ENCODE measurements around the gene VPS41. TPM values are rescaled to one million over a fixed set of nuclear protein-coding genes. Genes with fewer than 3 reads are reported as not detected.

VPS41 gene
- total RNA-seq, 3 donors from 2014 or later = 46.2 to 49.2 (median 47.1) TPM

- H3K9me3 Mint-ChIP-seq = no peaks in the 10 kb centered on the region
- no peaks in the 10 kb centered on the region for H3K27me3 Mint-ChIP-seq (ENCODE audit: low read depth)
- H3K36me3 Mint-ChIP-seq (ENCODE audit: insufficient read depth) = no peaks in the 10 kb centered on the region
- no peak for ATAC-seq
- H3K4me1 Mint-ChIP-seq (ENCODE audit: low read depth) = no peaks in the 10 kb centered on the region
- no peak for DNase-seq
- no peak overlapping the region for H3K4me3 Mint-ChIP-seq
Measured at GRCh38 chr7:38929460-38930171, 20.6 kb upstream of the VPS41 start.

DNA sequence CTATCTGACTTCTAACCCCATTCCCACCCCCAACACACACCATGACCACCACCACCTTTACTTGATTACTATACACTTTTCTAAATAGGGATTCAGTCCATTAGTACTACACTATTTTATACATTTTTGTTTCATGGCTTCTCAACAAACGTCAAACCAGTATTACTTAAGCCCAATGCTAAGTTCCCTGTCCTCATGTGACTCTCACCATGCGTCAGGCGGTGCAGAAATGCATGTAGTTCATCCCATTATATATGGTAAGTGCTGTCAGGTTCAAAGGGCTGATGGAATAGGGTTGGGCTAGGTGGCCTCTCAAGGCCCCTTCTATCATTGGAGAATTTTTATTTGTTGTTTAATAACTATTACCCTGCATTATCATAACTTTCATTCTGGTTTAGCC is 19.5 kb upstream of the VPS41 start:
- H3K4me1 Mint-ChIP-seq (ENCODE audit: low read depth) = no peaks in the 10 kb centered on the region
- no peak for DNase-seq
- no peaks in the 10 kb centered on the region for H3K27me3 Mint-ChIP-seq (ENCODE audit: low read depth)
- no peak for ATAC-seq
- H3K36me3 Mint-ChIP-seq (ENCODE audit: insufficient read depth) = no peaks in the 10 kb centered on the region
- H3K4me3 Mint-ChIP-seq = no peak overlapping the region
- no peaks in the 10 kb centered on the region for H3K9me3 Mint-ChIP-seq

DNA sequence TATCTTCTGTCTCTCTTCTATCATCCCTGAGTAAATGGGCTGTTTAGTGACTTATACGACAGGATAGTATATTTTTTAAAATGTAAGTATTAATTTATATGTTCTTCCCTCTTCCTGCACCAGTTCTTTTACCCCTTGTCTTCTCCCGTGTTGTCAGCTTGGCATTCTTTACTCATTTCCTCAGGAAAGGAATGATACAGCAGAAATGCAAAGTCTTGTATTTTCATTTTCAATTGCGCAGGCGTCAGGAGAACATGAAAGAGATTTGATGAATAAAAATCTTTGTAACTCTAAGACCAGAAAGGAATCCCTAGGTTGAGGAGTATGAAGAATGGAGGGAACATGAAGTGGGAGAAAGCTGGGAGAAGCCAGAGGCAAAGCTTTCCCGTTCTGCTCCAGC is 18.8 kb upstream of the VPS41 start:
- Mint-ChIP-seq H3K4me3 (no peak overlapping the region), H3K27me3 (ENCODE audit: low read depth) (no peaks in the 10 kb centered on the region)

GRCh38 chr7:38920731-38921130 is 11.7 kb upstream of the VPS41 start:
- H3K27me3 Mint-ChIP-seq (ENCODE audit: low read depth) = peaks cover 8% of the 10 kb centered on the region
- ATAC-seq (no peak), DNase-seq (no peak)
- no peak overlapping the region for H3K4me3 Mint-ChIP-seq
- H3K4me1 Mint-ChIP-seq (ENCODE audit: low read depth) = no peaks in the 10 kb centered on the region
- no peaks in the 10 kb centered on the region for H3K9me3 Mint-ChIP-seq
- no peaks in the 10 kb centered on the region for H3K36me3 Mint-ChIP-seq (ENCODE audit: insufficient read depth)

More for the DNA sequence above, 18.8 kb upstream of the VPS41 start:
- no peak for ATAC-seq
- no peaks in the 10 kb centered on the region for H3K4me1 Mint-ChIP-seq (ENCODE audit: low read depth)
- no peaks in the 10 kb centered on the region for H3K9me3 Mint-ChIP-seq
- no peaks in the 10 kb centered on the region for H3K36me3 Mint-ChIP-seq (ENCODE audit: insufficient read depth)
- DNase-seq = no peak

DNA sequence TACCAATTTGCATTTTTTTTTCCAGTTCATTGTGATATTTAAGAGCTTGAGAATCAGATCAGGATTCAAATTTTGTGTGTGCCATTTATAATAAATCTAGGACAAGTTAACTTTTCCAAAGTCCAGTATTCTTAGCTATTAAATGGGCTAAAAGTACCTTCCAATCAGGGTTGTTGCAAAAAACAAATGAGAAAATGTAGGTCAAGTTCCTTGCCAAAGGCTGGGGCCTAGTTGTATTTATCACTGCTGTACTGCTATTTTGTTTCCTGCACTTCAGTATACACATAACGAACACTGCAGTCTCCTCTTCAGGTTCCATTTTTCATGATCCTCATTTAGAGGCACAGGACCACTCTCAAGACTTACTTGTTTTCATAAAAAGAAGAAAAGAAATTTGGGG is 7.4 kb upstream of the VPS41 start:
- Mint-ChIP-seq H3K4me1 (ENCODE audit: low read depth) (no peaks in the 10 kb centered on the region), H3K27me3 (ENCODE audit: low read depth) (peaks cover 2% of the 10 kb centered on the region), H3K4me3 (no peak overlapping the region), H3K36me3 (ENCODE audit: insufficient read depth) (no peaks in the 10 kb centered on the region), H3K9me3 (no peaks in the 10 kb centered on the region)
- ATAC-seq (no peak), DNase-seq (no peak)

DNA sequence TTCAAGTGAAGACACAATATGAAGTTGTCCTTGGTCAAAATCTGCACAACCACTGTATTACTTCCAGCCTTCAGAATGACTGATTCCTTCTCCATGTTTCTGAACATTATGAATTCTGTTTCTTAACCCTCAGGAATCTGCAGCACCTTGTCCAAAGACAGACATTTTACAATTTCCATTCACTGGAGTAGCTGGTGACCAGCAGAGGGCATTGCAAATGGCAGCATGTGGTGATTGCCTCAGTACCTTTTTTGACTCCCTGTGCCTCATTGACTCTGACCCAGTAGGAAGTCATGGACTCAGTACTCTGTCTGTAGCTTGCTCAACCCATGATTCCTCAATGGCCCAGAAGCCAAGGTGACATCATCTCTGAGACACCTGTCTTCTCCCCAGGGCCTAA is 879 bp upstream of the VPS41 start:
- DNase-seq = no peak
- no peak for ATAC-seq
- Mint-ChIP-seq H3K4me1 (ENCODE audit: low read depth) (peaks cover 25% of the 10 kb centered on the region), H3K27me3 (ENCODE audit: low read depth) (no peaks in the 10 kb centered on the region), H3K4me3 (peak overlapping the region; percentile 33), H3K36me3 (ENCODE audit: insufficient read depth) (no peaks in the 10 kb centered on the region), H3K9me3 (no peaks in the 10 kb centered on the region)

- Mint-ChIP-seq H3K27me3 (ENCODE audit: low read depth) (no peaks in the 10 kb centered on the region), H3K4me3 (peak overlapping the region; percentile 98), H3K9me3 (no peaks in the 10 kb centered on the region), H3K4me1 (ENCODE audit: low read depth) (peaks cover 35% of the 10 kb centered on the region), H3K36me3 (ENCODE audit: insufficient read depth) (no peaks in the 10 kb centered on the region)
- DNase-seq = no peak
- no peak for ATAC-seq
Measured at GRCh38 chr7:38907766-38908165, 1.2 kb downstream of the VPS41 start.

GRCh38 chr7:38907066-38907465 is 1.9 kb downstream of the VPS41 start:
- H3K4me3 Mint-ChIP-seq = peak overlapping the region; percentile 58
- H3K9me3 Mint-ChIP-seq = no peaks in the 10 kb centered on the region
- DNase-seq = no peak
- peaks cover 40% of the 10 kb centered on the region for H3K4me1 Mint-ChIP-seq (ENCODE audit: low read depth)
- no peaks in the 10 kb centered on the region for H3K27me3 Mint-ChIP-seq (ENCODE audit: low read depth)
- ATAC-seq = no peak
- H3K36me3 Mint-ChIP-seq (ENCODE audit: insufficient read depth) = no peaks in the 10 kb centered on the region

GRCh38 chr7:38905056-38905759 is 3.8 kb downstream of the VPS41 start:
- ATAC-seq (peak; percentile 23 to 30), DNase-seq (no peak)
- peaks cover 2% of the 10 kb centered on the region for H3K36me3 Mint-ChIP-seq (ENCODE audit: insufficient read depth)
- no peaks in the 10 kb centered on the region for H3K9me3 Mint-ChIP-seq
- no peak overlapping the region for H3K4me3 Mint-ChIP-seq
- peaks cover 53% of the 10 kb centered on the region for H3K4me1 Mint-ChIP-seq (ENCODE audit: low read depth)
- H3K27me3 Mint-ChIP-seq (ENCODE audit: low read depth) = no peaks in the 10 kb centered on the region

- ATAC-seq (no peak), DNase-seq (no peak)
- Mint-ChIP-seq H3K4me1 (ENCODE audit: low read depth) (peaks cover 44% of the 10 kb centered on the region), H3K27me3 (ENCODE audit: low read depth) (no peaks in the 10 kb centered on the region), H3K36me3 (ENCODE audit: insufficient read depth) (peaks cover 13% of the 10 kb centered on the region), H3K9me3 (no peaks in the 10 kb centered on the region), H3K4me3 (no peak overlapping the region)
Measured at GRCh38 chr7:38903057-38903456, 5.9 kb downstream of the VPS41 start.

GRCh38 chr7:38902449-38902848 is 6.5 kb downstream of the VPS41 start:
- Mint-ChIP-seq H3K27me3 (ENCODE audit: low read depth) (no peaks in the 10 kb centered on the region), H3K4me1 (ENCODE audit: low read depth) (peaks cover 42% of the 10 kb centered on the region), H3K4me3 (no peak overlapping the region), H3K36me3 (ENCODE audit: insufficient read depth) (peaks cover 15% of the 10 kb centered on the region), H3K9me3 (no peaks in the 10 kb centered on the region)
- no peak for ATAC-seq
- DNase-seq = no peak

DNA sequence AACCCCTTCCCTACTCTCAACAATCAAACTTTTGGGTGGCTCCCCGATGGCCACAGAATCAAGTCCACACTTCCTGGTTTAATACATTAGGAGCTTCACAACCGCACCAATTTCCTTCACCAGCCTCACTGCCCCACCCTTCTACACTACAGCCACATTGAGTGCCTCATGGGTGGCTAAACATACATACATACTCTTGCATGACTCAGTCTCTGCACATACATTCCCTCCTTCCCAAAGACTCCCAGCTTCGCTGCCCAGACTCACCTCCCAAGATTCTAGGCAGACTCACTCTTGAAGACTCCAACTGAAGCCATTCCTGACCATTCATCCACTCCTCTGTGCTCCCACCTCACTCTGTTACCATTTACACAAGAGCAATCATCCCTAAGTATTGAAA is 15.9 kb downstream of the VPS41 start:
- DNase-seq (no peak), ATAC-seq (no peak)
- no peak overlapping the region for H3K4me3 Mint-ChIP-seq
- peaks cover 8% of the 10 kb centered on the region for H3K4me1 Mint-ChIP-seq (ENCODE audit: low read depth)
- peaks cover under 1% of the 10 kb centered on the region for H3K9me3 Mint-ChIP-seq
- no peaks in the 10 kb centered on the region for H3K27me3 Mint-ChIP-seq (ENCODE audit: low read depth)
- peaks cover 48% of the 10 kb centered on the region for H3K36me3 Mint-ChIP-seq (ENCODE audit: insufficient read depth)

DNA sequence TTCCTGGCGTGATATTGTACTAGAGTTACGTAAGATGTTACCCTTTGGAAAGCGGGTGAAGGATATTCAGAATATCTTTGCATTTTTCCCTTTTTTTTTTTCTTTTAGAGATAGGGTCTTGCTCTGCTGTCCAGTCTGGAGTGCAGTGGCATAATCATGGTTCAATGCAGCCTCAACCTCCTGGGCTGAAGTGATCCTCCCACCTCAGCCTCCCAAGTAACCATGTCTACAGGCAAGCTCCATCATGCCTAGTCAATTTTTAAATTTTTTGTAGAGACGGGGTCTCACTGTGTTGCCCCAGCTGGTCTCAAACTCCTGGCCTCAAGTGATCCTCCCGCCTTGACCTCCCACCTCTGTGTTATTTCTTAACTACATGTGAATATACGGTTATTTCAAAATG is 18.4 kb downstream of the VPS41 start:
- ATAC-seq = no peak
- H3K4me1 Mint-ChIP-seq (ENCODE audit: low read depth) = peaks cover 15% of the 10 kb centered on the region
- peaks cover 55% of the 10 kb centered on the region for H3K36me3 Mint-ChIP-seq (ENCODE audit: insufficient read depth)
- no peaks in the 10 kb centered on the region for H3K27me3 Mint-ChIP-seq (ENCODE audit: low read depth)
- no peak for DNase-seq
- H3K4me3 Mint-ChIP-seq = no peak overlapping the region
- H3K9me3 Mint-ChIP-seq = peaks cover 8% of the 10 kb centered on the region

DNA sequence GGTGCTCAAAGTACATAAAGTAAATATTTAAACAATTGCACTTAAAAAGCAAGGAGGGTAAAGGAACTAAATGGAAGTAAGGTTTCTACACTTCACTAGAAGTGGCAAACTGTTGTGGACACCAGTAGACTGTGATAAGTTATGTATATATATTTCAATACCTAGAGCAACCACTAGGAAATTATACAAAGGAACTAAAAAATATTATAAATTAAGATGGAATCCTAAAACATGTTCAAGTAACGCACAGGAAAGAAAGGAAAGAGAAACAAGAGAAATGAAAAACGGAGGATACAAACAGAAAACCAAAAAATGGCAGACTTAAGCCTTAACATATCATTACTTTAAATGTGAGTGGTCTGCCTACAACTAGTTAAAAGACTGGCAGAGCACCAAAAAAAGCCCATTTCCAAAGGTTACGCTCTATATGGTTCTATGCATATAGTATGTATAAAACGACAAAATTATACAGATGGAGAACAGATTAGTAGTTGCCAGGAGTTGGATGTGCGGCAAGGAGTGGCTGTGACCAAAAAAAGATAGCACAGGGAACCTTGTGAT is 19.0 kb downstream of the VPS41 start:
- DNase-seq = no peak
- Mint-ChIP-seq H3K27me3 (ENCODE audit: low read depth) (no peaks in the 10 kb centered on the region), H3K36me3 (ENCODE audit: insufficient read depth) (peaks cover 54% of the 10 kb centered on the region), H3K9me3 (peaks cover 8% of the 10 kb centered on the region), H3K4me3 (no peak overlapping the region), H3K4me1 (ENCODE audit: low read depth) (peaks cover 16% of the 10 kb centered on the region)
- ATAC-seq = no peak

DNA sequence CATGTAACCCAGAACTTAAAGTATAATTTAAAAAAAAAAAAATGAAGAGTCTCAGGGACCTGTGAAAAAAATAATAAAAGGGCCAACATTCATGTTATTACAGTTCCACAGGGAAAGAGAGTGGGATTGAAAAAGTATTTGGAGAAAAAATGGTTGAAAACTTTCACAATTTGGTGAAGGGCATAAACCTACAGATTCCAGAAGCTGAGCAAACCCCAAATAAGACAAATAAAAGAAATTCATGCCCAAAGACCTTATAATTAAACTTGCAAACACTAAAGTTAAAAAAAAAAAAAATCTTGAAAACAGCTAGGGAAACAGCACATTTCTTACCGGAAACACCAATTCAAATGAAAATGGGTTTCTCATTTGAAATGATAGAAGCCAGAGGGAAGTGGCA is 19.9 kb downstream of the VPS41 start:
- no peak for DNase-seq
- peaks cover 53% of the 10 kb centered on the region for H3K36me3 Mint-ChIP-seq (ENCODE audit: insufficient read depth)
- H3K9me3 Mint-ChIP-seq = peaks cover 8% of the 10 kb centered on the region
- ATAC-seq = no peak
- H3K27me3 Mint-ChIP-seq (ENCODE audit: low read depth) = no peaks in the 10 kb centered on the region
- H3K4me3 Mint-ChIP-seq = no peak overlapping the region
- peaks cover 20% of the 10 kb centered on the region for H3K4me1 Mint-ChIP-seq (ENCODE audit: low read depth)
